MV-4-11 (cell line): ENCODE results near the gene DDA1.

Experiments used
- DNase-seq: peaks from one replicate; lab custom pipeline; 2025; lab: John Stamatoyannopoulos, UW

The DDA1 gene

DNA sequence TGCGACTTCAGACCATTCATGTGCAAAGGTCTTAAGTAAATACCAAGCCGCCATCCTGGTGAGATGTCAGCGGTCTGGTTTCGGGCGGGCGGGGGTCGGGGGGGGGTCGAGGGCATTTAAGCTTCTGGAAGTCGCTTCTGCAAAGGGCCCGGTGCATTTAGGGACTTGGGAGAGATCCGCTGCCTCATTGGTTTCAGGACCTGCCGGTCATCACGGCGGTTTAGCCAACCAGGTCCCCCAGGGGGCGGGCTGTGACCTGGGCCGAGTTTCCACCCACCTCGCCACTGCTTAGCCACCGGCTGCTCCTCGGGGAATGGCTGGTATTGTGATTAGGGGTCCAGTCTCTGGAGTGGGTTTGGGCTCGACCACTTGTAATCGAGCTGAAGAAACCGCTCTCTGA lies 19.9 kb upstream of the DDA1 start:
- peak; percentile 88 for DNase-seq

- peak; percentile 94 for DNase-seq
Measured at GRCh38 chr19:17292301-17293074, 16.9 kb upstream of the DDA1 start.

DNA sequence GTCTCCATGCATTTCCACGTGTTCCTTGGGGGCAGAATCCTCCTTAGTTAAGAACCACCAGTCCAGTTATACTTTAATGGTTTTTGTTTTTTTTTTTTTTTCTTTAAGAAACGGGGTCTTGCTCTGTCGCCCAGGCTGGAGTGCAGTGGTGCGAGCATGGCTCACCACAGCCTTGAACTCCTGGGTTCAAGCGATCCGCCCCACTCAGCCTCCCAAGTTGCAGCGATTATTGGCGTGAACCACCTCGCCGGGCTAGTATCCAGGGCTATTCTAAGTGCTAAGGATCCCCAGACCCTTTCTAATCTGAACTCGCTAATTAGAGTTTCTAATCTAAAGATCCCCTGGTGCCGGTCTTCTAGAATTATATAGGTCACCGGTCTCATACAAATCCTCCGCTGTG lies 15.8 kb upstream of the DDA1 start:
- DNase-seq = no peak

DNA sequence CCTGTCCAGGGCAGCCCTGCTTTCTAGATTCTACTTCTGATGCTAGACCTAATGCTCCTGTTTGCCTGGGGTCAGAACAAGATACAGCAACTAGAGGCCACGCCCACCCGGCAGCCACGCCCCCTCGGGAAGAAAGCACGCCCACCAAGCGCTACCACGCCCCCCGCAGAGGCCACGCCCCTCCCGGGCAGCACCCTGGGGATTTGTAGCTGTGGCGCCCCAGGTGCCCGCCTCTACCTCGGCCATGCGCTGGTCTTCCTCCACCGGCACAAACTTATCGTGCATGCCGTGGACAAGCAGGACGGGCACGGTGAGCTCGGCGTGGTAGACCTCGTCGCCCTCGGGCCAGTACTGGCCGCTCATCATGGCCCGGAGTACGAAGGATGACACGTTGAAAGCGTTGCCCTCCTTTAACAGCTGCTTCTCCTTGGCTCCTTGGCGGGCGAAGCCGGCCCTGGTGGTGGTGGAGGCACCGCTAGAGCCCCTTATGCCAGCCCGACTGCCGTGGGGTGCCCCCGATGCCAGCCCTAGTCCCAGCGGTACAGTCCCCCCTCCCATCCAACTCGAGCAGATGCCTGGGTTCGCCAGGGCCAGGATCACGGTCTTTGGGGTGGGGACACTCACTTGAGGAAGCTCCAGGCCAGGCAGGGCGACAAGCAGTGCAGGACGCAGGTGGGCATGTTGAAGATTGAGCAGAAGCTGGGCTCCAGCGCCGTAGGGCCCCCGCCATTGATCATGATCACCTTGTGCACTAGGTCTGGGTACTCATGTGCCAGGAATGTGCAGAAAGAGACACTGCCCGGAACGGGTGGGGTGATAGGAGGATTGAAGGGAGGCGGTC lies 15.1 kb upstream of the DDA1 start:
- DNase-seq = peak; percentile 37

- peak; percentile 37 for DNase-seq
Measured at GRCh38 chr19:17295551-17295950, 13.8 kb upstream of the DDA1 start.

- peak; percentile 58 for DNase-seq
Measured at GRCh38 chr19:17296273-17296672, 13.1 kb upstream of the DDA1 start.

DNA sequence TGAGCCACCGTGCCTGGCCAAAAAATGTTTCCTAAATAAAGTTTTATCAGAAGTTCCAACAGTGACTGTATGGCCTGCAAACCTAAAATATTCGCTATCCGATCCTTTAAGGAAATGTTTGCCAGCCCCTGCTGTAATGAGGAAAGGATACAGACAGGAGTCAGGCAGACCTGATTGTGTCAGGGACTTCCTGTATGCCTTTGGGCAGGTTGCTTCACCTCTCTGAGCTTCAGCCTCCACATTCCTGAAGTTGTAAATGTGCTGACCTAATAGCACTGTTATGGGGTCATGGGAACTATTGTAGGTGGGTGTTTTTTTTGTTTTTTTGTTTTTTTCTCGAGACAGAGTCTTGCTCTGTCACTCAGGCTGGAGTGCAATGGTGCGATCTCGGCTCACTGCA lies 12.4 kb upstream of the DDA1 start:
- DNase-seq = no peak

GRCh38 chr19:17300992-17301619 lies 8.3 kb upstream of the DDA1 start:
- DNase-seq = no peak

DNA sequence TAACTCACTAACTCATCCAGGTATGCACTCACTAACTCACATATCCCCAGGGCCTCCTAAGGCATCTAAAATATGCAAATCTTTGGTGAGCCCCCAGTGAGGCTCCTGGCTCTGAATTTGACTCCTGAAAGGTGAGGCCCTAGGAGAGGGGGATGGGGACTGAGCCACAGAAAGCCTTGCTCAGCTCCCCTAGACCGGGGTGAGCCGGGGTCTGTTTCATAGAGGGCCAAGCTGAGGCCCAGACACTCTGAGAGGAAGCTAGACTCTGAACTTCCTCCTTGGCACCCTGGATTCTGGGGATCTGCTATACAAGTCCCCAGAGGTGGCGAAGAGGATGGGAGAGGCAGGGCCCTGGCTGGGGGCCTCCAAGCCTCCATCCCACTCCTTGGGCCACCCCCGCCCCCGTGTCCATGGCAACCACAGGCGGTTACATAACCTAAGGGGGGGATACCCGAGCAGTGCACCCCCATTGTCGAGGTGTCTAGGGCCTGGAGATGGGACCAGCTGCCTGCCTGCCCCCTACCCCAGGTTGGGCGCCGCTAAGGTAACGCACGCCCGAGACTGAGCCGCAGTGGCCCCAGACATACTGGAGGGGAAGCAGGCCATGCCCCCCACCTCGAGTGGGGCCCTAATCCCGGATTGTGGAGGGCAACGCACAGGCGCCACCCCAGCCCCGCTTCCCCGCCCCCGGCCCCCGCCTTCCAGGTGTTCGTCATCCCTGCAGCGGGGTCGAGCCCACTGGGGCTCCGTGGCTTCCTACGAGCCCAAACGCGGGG lies 6.8 kb upstream of the DDA1 start:
- peak; percentile 55 for DNase-seq

GRCh38 chr19:17303167-17303939 lies 6.0 kb upstream of the DDA1 start, which contains the start of gene ABHD8:
TSS of gene ABHD8 (minus strand) at chr19:17303425. CDS start at chr19:17301616, 1,809 bp downstream.
- peak; percentile 94 for DNase-seq

DNA sequence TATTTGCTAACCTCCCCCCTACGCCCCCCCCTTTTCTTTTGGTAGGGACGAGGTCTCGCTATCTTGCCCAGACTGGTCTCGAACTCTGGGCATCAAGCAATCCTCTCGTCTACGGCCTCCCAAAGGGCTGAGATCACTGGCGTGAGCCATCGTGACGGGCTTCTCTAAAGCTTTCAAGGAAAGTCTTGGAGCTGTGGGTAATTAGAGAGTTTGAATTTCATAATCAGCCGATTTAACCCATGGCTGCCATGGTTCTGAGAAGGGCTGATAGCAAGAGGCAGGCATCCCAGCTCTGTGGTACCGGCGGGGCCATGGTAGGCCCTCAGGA lies 5.5 kb upstream of the DDA1 start:
- DNase-seq = no peak

- no peak for DNase-seq
Measured at GRCh38 chr19:17304386-17305215, 4.8 kb upstream of the DDA1 start.

- no peak for DNase-seq
Measured at GRCh38 chr19:17305216-17305516, 4.2 kb upstream of the DDA1 start.

DNA sequence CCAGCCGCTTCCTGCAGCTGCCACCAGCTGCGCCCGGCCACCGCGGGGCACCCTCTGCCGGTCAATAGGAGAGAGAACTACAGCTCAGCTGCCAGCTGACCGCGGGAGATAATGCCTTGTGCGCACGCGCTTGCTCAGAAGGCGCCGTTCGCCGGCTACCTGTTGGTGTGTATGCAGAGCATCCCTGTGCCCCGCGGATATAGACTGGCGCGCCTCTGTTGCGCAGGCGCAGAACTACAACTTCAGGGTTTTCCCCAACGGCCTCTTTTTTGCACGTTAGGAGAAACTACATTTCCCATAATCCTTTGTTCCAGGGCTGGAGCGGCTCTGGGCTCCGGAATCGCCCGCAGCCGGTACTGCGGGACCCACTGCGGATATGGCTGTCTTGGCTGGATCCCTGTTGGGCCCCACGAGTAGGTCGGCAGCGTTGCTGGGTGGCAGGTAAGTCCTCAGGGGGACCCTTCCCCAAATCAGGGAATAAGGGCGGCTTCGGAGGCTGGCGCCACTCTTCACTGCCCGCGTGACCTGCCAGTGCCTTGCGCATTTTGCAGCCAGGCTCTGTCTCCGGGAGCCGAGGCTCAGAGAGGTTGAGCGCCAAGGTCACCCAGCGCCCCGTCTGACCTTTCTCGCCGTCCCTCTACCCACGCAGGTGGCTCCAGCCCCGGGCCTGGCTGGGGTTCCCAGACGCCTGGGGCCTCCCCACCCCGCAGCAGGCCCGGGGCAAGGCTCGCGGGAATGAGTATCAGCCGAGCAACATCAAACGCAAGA lies 3.7 kb upstream of the DDA1 start, which contains the start of gene MRPL34:
MRPL34 (plus strand) TSS at position 356 of the 768 bp plus-strand sequence; CDS start at position 377, 21 bp downstream.
- peak; percentile 100 for DNase-seq

DNA sequence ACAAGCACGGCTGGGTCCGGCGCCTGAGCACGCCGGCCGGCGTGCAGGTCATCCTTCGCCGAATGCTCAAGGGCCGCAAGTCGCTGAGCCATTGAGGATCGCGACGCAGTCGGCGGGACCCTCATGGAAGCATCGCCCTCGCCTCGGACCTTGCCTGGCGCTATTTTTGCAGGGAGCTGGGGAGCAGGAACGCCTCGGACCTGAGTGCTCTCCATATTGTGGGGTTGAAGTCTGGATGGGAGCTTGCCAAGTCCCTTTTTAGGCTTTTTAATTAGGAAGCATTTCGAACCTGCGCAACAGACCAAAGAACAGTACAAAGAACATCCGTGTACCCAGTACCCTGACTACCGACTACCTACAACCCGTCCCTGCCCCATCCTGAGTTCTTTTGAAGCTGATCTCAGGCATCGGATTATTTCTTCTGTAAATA lies 3.1 kb upstream of the DDA1 start:
- no peak for DNase-seq

- DNase-seq = no peak
Measured at GRCh38 chr19:17307876-17308377, 1.4 kb upstream of the DDA1 start.

DNA sequence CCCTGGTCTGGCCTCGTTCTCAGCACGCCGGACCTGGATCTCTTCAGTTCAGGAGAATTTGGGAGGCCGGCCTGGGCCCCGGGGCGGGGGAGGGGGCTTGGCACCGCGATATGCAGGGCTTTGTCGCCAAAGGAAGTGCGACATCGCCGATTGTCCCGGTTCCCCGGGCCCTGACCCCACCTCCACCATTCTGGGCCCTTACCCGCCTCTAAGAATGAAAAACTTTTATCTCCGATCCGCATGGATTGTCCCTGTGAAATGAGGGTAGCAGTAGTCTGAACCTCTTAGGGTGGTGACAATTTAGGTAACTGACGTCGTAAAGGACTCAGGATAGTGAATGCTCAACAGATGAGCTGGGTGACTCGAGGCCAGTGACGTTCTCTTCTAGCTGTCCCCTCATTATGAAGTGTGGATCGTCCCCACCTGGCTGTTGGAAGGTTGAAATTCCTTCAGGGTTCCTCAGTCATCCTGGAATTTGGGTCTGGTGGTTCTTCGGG lies 650 bp downstream of the DDA1 start:
- no peak for DNase-seq

DNA sequence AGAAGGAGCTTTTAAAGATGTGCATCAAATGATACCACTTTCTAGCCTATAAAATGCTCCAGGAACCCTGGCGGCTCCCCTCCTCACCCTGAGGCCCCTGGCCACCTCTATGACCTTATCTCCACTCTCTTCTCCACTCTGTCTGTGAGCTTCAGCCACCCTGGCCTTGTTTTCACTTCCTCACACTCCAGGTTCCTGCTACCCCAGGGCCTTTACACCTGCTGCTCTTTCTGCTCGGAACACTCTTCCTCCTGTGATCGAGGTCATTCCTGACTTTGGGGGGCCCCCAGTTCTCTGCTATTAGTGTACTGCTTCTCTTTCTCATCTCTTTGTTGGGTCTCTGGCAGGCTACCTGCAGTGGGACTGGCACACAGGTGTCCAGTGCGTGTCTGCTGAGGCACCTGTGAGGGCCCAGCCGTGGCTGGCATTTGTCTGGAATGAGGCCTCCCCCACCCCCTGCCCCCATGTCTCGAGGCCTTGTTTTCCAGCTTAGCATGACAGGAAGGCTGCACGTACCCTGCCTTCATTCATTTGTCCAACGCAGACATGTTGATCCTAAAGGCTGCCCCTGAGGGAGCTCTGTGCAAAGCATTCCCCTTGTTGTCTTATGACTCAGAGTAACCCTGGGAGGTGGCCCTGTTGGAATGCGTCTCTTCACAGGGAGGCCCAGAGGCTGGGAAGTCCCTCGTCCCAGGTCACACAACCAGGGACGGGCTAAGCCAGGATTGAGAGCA lies 2.3 kb downstream of the DDA1 start:
- no peak for DNase-seq
